ENCODE data around the gene MOB3B. TPM values are rescaled to one million over a fixed set of nuclear protein-coding genes. Genes with fewer than 3 reads are reported as not detected.

The MOB3B gene
- total RNA-seq, 1 donor from 2014 or later: 10.0 TPM

- POLR2A ChIA-PET: no interaction called here
Measured at GRCh38 chr9:27311184-27311583, 218.4 kb downstream of the MOB3B start.

GRCh38 chr9:27310582-27310981 is 219.0 kb downstream of the MOB3B start:
- Mint-ChIP-seq H3K27me3 (no peaks in the 10 kb centered on the region), H3K4me3 (no peak overlapping the region), H3K9me3 (no peaks in the 10 kb centered on the region), H3K4me1 (no peaks in the 10 kb centered on the region), H3K36me3 (ENCODE audit: low read depth) (no peaks in the 10 kb centered on the region), H3K27ac (no peak overlapping the region)
- TF ChIP-seq CTCF (IDR thresholded peaks at IDR 0.05): no peak
- DNase-seq (no peak), ATAC-seq (ENCODE audit: low read depth) (no peak)
- ChIA-PET CTCF (interaction anchor here (1.3 kb wide), 1 partner anchor 22 kb away, joined by 3 read pairs; no protein-coding TSS in a partner anchor), POLR2A (no interaction called here)
- intact Hi-C loops (cut with micrococcal nuclease): no loop called here

More at GRCh38 chr9:27311184-27311583, 218.4 kb downstream of the MOB3B start:
- TF ChIP-seq CTCF (IDR thresholded peaks at IDR 0.05): no peak
- H3K9me3 Mint-ChIP-seq: no peaks in the 10 kb centered on the region
- no peak for ATAC-seq (ENCODE audit: low read depth)
- no peak overlapping the region for H3K4me3 Mint-ChIP-seq
- no peaks in the 10 kb centered on the region for H3K4me1 Mint-ChIP-seq
- DNase-seq: no peak
- H3K36me3 Mint-ChIP-seq (ENCODE audit: low read depth): no peaks in the 10 kb centered on the region
- intact Hi-C loops (cut with micrococcal nuclease): no loop called here
- H3K27ac Mint-ChIP-seq: no peak overlapping the region
- no peaks in the 10 kb centered on the region for H3K27me3 Mint-ChIP-seq
- CTCF ChIA-PET: interaction anchor here (1.3 kb wide), 1 partner anchor 22 kb away, joined by 3 read pairs; no protein-coding TSS in a partner anchor

GRCh38 chr9:27308691-27309390 is 220.8 kb downstream of the MOB3B start:
- Mint-ChIP-seq H3K27me3 (peaks cover 2% of the 10 kb centered on the region), H3K4me1 (no peaks in the 10 kb centered on the region), H3K9me3 (no peaks in the 10 kb centered on the region), H3K27ac (no peak overlapping the region), H3K36me3 (ENCODE audit: low read depth) (no peaks in the 10 kb centered on the region), H3K4me3 (no peak overlapping the region)
- POLR2A ChIA-PET: no interaction called here
- no peak for ATAC-seq (ENCODE audit: low read depth)
- DNase-seq: no peak
- intact Hi-C loops (cut with micrococcal nuclease): no loop called here
- CTCF ChIA-PET: no interaction called here
- TF ChIP-seq CTCF (IDR thresholded peaks at IDR 0.05): no peak

- Mint-ChIP-seq H3K36me3 (ENCODE audit: low read depth) (no peaks in the 10 kb centered on the region), H3K27me3 (peaks cover 4% of the 10 kb centered on the region), H3K4me3 (no peak overlapping the region), H3K4me1 (no peaks in the 10 kb centered on the region), H3K9me3 (no peaks in the 10 kb centered on the region), H3K27ac (no peak overlapping the region)
- CTCF ChIA-PET: no interaction called here
- ATAC-seq (ENCODE audit: low read depth) (no peak), DNase-seq (no peak)
- no peak for TF ChIP-seq CTCF (IDR thresholded peaks at IDR 0.05)
- POLR2A ChIA-PET: no interaction called here
- intact Hi-C loops (cut with micrococcal nuclease): no loop called here
Measured at GRCh38 chr9:27304521-27304920, 225.1 kb downstream of the MOB3B start.

GRCh38 chr9:27303219-27303618 is 226.4 kb downstream of the MOB3B start:
- H3K4me3 Mint-ChIP-seq: no peak overlapping the region
- peaks cover 4% of the 10 kb centered on the region for H3K27me3 Mint-ChIP-seq
- H3K9me3 Mint-ChIP-seq: no peaks in the 10 kb centered on the region
- intact Hi-C loops (cut with micrococcal nuclease): no loop called here
- no peaks in the 10 kb centered on the region for H3K4me1 Mint-ChIP-seq
- no peaks in the 10 kb centered on the region for H3K36me3 Mint-ChIP-seq (ENCODE audit: low read depth)
- ATAC-seq (ENCODE audit: low read depth) (no peak), DNase-seq (no peak)
- no peak for TF ChIP-seq CTCF (IDR thresholded peaks at IDR 0.05)
- no peak overlapping the region for H3K27ac Mint-ChIP-seq
- ChIA-PET POLR2A (no interaction called here), CTCF (no interaction called here)

Data from activated B cell treated with CpG ODN at 0.5 μM for 24 hours (primary cell).